IPS-15b (cell line): ENCODE results near the gene ELP1.

Source experiments
- H3K27me3 ChIP-seq: one replicate; pipeline ENCODE4 v1.6.1; 2013; ENCODE audit warnings: low read length; ENCODE audit not compliant: control insufficient read depth, insufficient read depth
- H3K36me3 ChIP-seq: one replicate; pipeline ENCODE4 v1.6.1; 2013; ENCODE audit warnings: low read length; ENCODE audit not compliant: control insufficient read depth, insufficient read depth
- H3K4me1 ChIP-seq: one replicate; pipeline ENCODE4 v1.6.1; 2013; ENCODE audit warnings: mild to moderate bottlenecking, low read length; ENCODE audit not compliant: control insufficient read depth, insufficient read depth
- H3K4me3 ChIP-seq: one replicate; pipeline ENCODE4 v1.5.1; 2013; ENCODE audit warnings: low read depth, low read length
- H3K9ac ChIP-seq: one replicate; pipeline ENCODE4 v1.6.1; 2013; ENCODE audit warnings: low read depth, mild to moderate bottlenecking, low read length
- H3K9me3 ChIP-seq: one replicate; pipeline ENCODE4 v1.6.1; 2013; ENCODE audit warnings: mild to moderate bottlenecking, low read length; ENCODE audit not compliant: control insufficient read depth, insufficient read depth

The ELP1 gene

GRCh38 chr9:108877524-108877923 is 56.4 kb downstream of the ELP1 start:
- H3K4me3 ChIP-seq, result no peak overlapping the region
- H3K9me3 ChIP-seq, result no peaks in the 10 kb centered on the region
- no peak overlapping the region for H3K9ac ChIP-seq
- no peaks in the 10 kb centered on the region for H3K4me1 ChIP-seq
- peaks cover 21% of the 10 kb centered on the region for H3K36me3 ChIP-seq
- no peaks in the 10 kb centered on the region for H3K27me3 ChIP-seq

- H3K27me3 ChIP-seq, result no peaks in the 10 kb centered on the region
- H3K4me3 ChIP-seq, result no peak overlapping the region
- H3K36me3 ChIP-seq, result peaks cover 18% of the 10 kb centered on the region
- H3K9me3 ChIP-seq, result no peaks in the 10 kb centered on the region
- H3K9ac ChIP-seq, result no peak overlapping the region
- H3K4me1 ChIP-seq, result no peaks in the 10 kb centered on the region
Measured at GRCh38 chr9:108876425-108876824, 57.5 kb downstream of the ELP1 start.

- Histone ChIP-seq H3K27me3 (no peaks in the 10 kb centered on the region), H3K36me3 (peaks cover 15% of the 10 kb centered on the region), H3K4me3 (no peak overlapping the region), H3K9me3 (no peaks in the 10 kb centered on the region), H3K9ac (no peak overlapping the region), H3K4me1 (no peaks in the 10 kb centered on the region)
Measured at GRCh38 chr9:108874058-108874788, 59.7 kb downstream of the ELP1 start.

- Histone ChIP-seq H3K27me3 (no peaks in the 10 kb centered on the region), H3K36me3 (peaks cover 3% of the 10 kb centered on the region), H3K9me3 (no peaks in the 10 kb centered on the region), H3K4me3 (no peak overlapping the region), H3K4me1 (no peaks in the 10 kb centered on the region), H3K9ac (no peak overlapping the region)
Measured at GRCh38 chr9:108869092-108869725, 64.7 kb downstream of the ELP1 start.

- Histone ChIP-seq H3K4me1 (no peaks in the 10 kb centered on the region), H3K9me3 (no peaks in the 10 kb centered on the region), H3K9ac (no peak overlapping the region), H3K4me3 (no peak overlapping the region), H3K27me3 (no peaks in the 10 kb centered on the region), H3K36me3 (no peaks in the 10 kb centered on the region)
Measured at GRCh38 chr9:108867829-108868228, 66.1 kb downstream of the ELP1 start.

GRCh38 chr9:108867116-108867515 is 66.8 kb downstream of the ELP1 start:
- Histone ChIP-seq H3K9ac (no peak overlapping the region), H3K4me1 (no peaks in the 10 kb centered on the region), H3K36me3 (no peaks in the 10 kb centered on the region), H3K27me3 (no peaks in the 10 kb centered on the region), H3K4me3 (no peak overlapping the region), H3K9me3 (no peaks in the 10 kb centered on the region)

- Histone ChIP-seq H3K9ac (no peak overlapping the region), H3K9me3 (no peaks in the 10 kb centered on the region), H3K27me3 (no peaks in the 10 kb centered on the region), H3K4me1 (no peaks in the 10 kb centered on the region), H3K36me3 (no peaks in the 10 kb centered on the region), H3K4me3 (no peak overlapping the region)
Measured at GRCh38 chr9:108866001-108866420, 67.9 kb downstream of the ELP1 start.

- Histone ChIP-seq H3K9me3 (no peaks in the 10 kb centered on the region), H3K27me3 (no peaks in the 10 kb centered on the region), H3K36me3 (no peaks in the 10 kb centered on the region), H3K4me1 (no peaks in the 10 kb centered on the region), H3K4me3 (no peak overlapping the region), H3K9ac (no peak overlapping the region)
Measured at GRCh38 chr9:108865037-108865436, 68.9 kb downstream of the ELP1 start.

GRCh38 chr9:108864446-108864845 is 69.5 kb downstream of the ELP1 start:
- Histone ChIP-seq H3K36me3 (no peaks in the 10 kb centered on the region), H3K27me3 (no peaks in the 10 kb centered on the region), H3K9me3 (no peaks in the 10 kb centered on the region), H3K4me1 (no peaks in the 10 kb centered on the region), H3K4me3 (no peak overlapping the region), H3K9ac (no peak overlapping the region)

- Histone ChIP-seq H3K4me1 (no peaks in the 10 kb centered on the region), H3K36me3 (no peaks in the 10 kb centered on the region), H3K9me3 (no peaks in the 10 kb centered on the region), H3K4me3 (no peak overlapping the region), H3K9ac (no peak overlapping the region), H3K27me3 (no peaks in the 10 kb centered on the region)
Measured at GRCh38 chr9:108863891-108864290, 70.0 kb downstream of the ELP1 start.

GRCh38 chr9:108861997-108862396 is 71.9 kb downstream of the ELP1 start, which contains the start of gene ACTL7A:
Gene ACTL7A (plus strand): TSS chr9:108862266. CDS start chr9:108862323, 57 bp downstream.
- H3K36me3 ChIP-seq, result no peaks in the 10 kb centered on the region
- H3K9ac ChIP-seq, result no peak within 1 kb of the TSS
- H3K9me3 ChIP-seq, result no peaks in the 10 kb centered on the region
- H3K27me3 ChIP-seq, result no peaks in the 10 kb centered on the region
- no peak within 1 kb of the TSS for H3K4me3 ChIP-seq
- H3K4me1 ChIP-seq, result no peaks in the 10 kb centered on the region

GRCh38 chr9:108861464-108861863 is 72.5 kb downstream of the ELP1 start:
- no peak overlapping the region for H3K9ac ChIP-seq
- no peaks in the 10 kb centered on the region for H3K27me3 ChIP-seq
- no peaks in the 10 kb centered on the region for H3K4me1 ChIP-seq
- no peak overlapping the region for H3K4me3 ChIP-seq
- H3K36me3 ChIP-seq, result no peaks in the 10 kb centered on the region
- no peaks in the 10 kb centered on the region for H3K9me3 ChIP-seq
